Parietal lobe (tissue), 1 donor: ENCODE measurements around the gene ENDOG. TPM values are rescaled to one million over a fixed set of nuclear protein-coding genes. Genes with fewer than 3 reads are reported as not detected.

Source experiments
- total RNA-seq: library from RNA; depleted of rRNA; stranded (reverse); fragments of >200 nt; gene quantifications from one replicate; pipeline ENCODE4 v1.2.3, GENCODE V29; 2014

The ENDOG gene
- 18.5 TPM for total RNA-seq

DNA sequence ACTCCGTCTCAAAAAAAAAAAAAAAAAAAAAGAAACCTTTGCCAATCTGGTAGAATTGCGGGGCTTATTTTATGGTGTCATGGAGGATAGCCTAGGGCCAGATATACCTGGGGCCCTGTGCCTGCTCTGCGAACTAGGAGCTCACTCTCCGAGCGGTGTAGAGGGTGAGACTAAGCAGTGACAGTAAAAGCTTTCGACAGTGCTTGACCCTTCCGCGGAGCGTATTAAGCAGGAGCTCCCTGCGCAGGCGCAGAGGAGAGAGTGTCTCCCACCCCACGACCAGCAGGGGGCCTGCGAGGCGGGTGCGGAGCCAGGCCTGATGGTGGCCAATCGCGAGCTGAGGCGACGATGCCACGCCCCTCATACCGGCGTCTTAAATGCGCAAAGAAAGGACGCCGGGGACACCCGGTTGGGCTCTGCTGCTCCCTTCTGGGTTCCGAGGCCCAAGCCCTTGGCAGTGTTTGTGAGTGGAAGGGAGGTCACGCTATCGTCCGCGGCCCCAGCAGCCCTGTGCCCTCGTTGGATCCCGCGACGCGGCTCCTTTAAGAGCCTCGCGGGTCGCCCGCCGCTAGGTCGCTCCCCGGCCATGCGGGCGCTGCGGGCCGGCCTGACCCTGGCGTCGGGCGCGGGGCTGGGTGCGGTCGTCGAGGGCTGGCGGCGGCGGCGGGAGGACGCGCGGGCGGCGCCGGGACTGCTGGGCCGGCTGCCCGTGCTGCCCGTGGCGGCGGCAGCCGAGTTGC is at the start of gene ENDOG:
Gene ENDOG, plus strand, starts transcription at position 402 of the 740 bp plus-strand sequence. Its CDS starts 185 bp downstream, at position 587.

DNA sequence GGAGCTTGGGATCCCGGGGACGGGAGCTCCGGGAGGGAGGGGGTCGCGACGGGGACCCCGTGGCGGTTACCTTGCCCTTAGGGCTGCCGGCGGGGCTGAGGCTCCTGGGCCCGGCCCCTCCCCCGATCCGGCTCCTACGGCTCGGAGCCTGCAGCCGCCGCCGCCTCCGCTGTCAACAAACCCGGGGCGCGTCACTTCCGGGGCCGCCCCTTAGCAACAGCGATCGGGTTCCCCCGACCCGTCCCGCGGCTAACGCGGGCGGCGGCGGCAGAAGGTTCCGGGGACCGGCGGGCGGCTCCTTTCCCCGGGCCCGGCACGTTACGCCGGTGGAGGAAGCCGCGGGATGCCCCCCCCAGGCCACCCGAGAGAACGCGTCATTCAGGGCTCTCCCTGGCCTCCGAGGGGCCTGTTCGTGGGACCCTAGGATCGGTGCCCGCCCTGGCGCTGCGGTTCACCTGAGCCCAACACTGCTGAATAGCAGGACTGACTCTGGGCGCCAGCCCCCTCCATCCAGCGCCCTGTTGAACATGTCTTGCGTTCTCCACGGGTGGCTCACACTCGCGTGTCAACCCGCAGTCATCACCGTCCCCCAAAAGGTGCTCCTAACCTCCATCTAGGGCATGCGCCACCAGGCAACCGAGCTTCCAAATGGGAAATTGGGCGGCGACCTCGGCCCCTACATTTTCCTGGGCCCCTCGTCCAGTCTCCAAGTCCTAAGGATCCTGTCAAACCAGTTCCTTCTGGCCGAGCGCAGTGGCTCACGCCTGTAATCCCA is 46.4 kb upstream of the ENDOG start, which contains the start of gene ZER1:
Gene ZER1, minus strand, starts transcription at position 183 of the 775 bp plus-strand sequence. CDS start 16,362 bp downstream, outside the sequence.

DNA sequence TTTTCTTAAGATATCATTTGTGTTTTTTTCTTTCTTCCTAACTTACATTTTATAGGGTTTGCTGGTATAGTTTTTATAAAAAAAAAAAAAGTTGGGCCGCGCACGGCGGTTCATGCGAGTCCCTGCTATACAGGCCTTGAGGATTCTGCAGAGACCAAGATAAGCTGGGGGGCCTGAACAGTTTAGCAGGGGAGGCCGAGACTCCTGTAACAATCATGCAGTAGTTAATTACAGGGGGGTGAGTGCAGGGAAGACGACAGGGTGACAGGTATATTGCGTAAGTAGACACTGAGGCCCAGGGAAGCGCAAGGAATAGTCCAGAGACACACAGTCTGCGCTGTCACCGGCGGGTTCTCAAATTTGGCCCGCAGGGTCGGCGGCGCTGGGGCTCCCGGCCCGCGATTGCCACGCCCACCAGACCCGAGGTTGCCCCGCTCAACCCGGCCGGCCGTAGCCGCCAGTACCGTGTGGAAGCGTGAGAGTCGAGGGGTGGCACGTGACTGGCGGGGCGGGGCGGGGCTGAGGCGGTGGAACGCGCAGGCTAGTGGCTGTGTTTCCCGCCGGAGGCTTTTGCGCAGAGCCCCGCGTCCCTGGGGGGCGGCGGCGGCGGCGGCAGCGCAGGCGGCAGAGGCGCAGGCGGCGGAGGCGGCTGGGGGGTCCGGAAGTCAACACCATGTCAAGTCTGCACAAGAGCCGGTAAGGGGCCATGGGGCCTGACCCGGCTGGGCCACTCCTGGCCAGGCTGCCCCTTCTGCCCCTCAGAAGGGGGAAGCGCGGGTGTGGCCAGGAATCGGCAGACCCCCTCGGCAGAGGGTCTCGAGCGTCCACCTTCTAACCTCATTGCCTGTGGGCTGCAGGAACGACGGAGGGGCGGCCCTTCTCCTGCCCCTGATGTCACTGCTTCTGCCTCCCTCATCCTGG is 31.4 kb upstream of the ENDOG start, which contains the start of gene TBC1D13:
Gene TBC1D13, plus strand, starts transcription at position 573 of the 921 bp plus-strand sequence. Its CDS starts 101 bp downstream, at position 674.

DNA sequence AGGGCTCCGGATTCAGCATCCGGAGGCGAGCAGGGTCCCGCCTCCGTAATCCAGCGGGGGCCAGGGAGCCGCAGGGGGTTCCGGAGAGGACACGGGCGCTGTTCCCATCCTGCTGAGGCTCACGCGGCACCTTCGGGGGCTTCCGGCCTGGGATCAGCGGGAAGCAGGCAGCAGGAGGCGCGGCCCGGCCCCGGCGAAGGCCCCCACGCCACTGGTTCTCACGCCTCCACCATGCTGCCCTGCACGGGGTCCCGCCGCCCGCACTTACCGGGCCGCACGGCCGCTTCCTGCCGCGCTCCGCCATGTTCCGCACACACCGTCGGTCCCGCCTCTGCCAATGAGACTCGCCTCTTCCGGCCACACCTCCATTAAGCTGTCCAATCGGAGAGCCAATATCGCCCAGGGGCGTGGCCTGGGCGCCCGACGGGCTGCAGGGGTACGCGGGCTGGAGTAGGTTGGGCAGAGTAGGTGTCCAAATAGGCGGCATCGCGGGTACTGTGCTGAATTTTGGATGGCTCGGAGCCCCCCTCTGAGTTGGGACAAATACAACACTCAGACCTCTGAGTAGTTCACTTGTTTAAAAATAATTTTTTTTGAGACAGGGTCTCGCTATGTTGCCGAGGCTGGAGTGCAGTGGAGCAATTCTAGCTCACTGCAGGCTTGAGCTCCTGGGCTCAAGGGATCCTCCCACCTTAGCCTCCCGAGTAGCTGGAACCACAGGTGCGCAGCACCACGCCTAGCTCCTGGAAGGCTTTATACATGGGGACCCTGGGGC is 11.4 kb downstream of the ENDOG start, which contains the start of gene SPOUT1:
Gene SPOUT1, minus strand, starts transcription at position 318 of the 775 bp plus-strand sequence. Its CDS starts 14 bp downstream, at position 304.

Other genes with a start within 250 kb of the ENDOG start
- 31.3 TPM for gene DYNC2I2, start 161.7 kb upstream of the ENDOG start, total RNA-seq
- gene SET, start 129.3 kb upstream of the ENDOG start, total RNA-seq, result 408 TPM
- 1.6 TPM for gene PKN3, start 116.0 kb upstream of the ENDOG start, total RNA-seq
- gene ZDHHC12, start 94.4 kb upstream of the ENDOG start, total RNA-seq, result 3.1 TPM
- gene ZER1, start 46.6 kb upstream of the ENDOG start, total RNA-seq, result 39.1 TPM
- 11.3 TPM for gene TBC1D13, start 31.2 kb upstream of the ENDOG start, total RNA-seq
- gene SPOUT1, start 11.3 kb downstream of the ENDOG start, total RNA-seq, result 23.8 TPM
- gene KYAT1, start 63.5 kb downstream of the ENDOG start, total RNA-seq, result 10.6 TPM
- 25.7 TPM for gene LRRC8A, start 63.6 kb downstream of the ENDOG start, total RNA-seq
- 1.9 TPM for gene PHYHD1, start 102.5 kb downstream of the ENDOG start, total RNA-seq
- gene DOLK, start 129.1 kb downstream of the ENDOG start, total RNA-seq, result 12.2 TPM
- 68.9 TPM for gene NUP188, start 129.2 kb downstream of the ENDOG start, total RNA-seq
- gene SH3GLB2, start 209.8 kb downstream of the ENDOG start, total RNA-seq, result 52.6 TPM
- 28.5 TPM for gene MIGA2, start 218.1 kb downstream of the ENDOG start, total RNA-seq